ENCODE measurements around the gene COL4A5.

GRCh38 chrX:108456971-108457477, 17.4 kb downstream of the COL4A5 start:
- TF ChIP-seq, protein P1, sequence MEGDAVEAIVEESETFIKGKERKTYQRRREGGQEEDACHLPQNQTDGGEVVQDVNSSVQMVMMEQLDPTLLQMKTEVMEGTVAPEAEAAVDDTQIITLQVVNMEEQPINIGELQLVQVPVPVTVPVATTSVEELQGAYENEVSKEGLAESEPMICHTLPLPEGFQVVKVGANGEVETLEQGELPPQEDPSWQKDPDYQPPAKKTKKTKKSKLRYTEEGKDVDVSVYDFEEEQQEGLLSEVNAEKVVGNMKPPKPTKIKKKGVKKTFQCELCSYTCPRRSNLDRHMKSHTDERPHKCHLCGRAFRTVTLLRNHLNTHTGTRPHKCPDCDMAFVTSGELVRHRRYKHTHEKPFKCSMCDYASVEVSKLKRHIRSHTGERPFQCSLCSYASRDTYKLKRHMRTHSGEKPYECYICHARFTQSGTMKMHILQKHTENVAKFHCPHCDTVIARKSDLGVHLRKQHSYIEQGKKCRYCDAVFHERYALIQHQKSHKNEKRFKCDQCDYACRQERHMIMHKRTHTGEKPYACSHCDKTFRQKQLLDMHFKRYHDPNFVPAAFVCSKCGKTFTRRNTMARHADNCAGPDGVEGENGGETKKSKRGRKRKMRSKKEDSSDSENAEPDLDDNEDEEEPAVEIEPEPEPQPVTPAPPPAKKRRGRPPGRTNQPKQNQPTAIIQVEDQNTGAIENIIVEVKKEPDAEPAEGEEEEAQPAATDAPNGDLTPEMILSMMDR (IDR thresholded peaks at IDR 0.05), result no peak
- TF ChIP-seq POLR2A (IDR thresholded peaks at IDR 0.05), result no peak
